C4-2B (cell line): Measurements from ENCODE around the gene DNASE1.

Source experiments
- H3K27ac ChIP-seq: fragments of 450-650 bp; 2 replicates; pipeline ENCODE4 v1.5.1; 2017
- ZFX ChIP-seq: fragments of 450-650 bp; IDR thresholded peaks from 2 replicates; pipeline ENCODE4 v1.6.1; 2017
- TF ChIP-seq, protein P1 (sequence below): fragments of 450-650 bp; conservative IDR thresholded peaks from 2 replicates; pipeline ENCODE4 v1.5.1; 2017; ENCODE audit warnings: mild to moderate bottlenecking

The DNASE1 gene

DNA sequence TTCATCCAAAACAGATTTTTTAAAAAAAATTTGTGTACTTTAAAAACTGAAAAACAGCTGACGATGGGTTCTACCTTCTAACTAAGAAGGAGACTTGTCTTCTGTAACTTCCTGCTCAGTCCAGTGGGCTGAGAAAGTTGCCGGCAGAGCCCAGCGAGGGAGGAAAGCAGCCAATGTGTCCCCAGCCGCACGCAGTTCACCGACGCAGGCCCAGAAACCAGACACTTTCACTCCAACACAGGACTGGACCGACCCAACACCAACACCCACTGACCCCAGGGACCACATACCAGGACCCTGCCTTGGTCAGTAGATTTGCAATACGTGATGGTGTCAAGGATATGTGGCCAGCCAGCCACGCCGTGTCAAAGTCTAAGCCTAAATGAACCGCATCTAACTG, 37.3 kb downstream of the DNASE1 start:
- no peak overlapping the region for H3K27ac ChIP-seq
- no peak for TF ChIP-seq ZFX
- TF ChIP-seq, protein P1, sequence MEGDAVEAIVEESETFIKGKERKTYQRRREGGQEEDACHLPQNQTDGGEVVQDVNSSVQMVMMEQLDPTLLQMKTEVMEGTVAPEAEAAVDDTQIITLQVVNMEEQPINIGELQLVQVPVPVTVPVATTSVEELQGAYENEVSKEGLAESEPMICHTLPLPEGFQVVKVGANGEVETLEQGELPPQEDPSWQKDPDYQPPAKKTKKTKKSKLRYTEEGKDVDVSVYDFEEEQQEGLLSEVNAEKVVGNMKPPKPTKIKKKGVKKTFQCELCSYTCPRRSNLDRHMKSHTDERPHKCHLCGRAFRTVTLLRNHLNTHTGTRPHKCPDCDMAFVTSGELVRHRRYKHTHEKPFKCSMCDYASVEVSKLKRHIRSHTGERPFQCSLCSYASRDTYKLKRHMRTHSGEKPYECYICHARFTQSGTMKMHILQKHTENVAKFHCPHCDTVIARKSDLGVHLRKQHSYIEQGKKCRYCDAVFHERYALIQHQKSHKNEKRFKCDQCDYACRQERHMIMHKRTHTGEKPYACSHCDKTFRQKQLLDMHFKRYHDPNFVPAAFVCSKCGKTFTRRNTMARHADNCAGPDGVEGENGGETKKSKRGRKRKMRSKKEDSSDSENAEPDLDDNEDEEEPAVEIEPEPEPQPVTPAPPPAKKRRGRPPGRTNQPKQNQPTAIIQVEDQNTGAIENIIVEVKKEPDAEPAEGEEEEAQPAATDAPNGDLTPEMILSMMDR = no peak

GRCh38 chr16:3694051-3694450, 39.6 kb downstream of the DNASE1 start:
- H3K27ac ChIP-seq = no peak overlapping the region
- TF ChIP-seq ZFX = no peak
- TF ChIP-seq, protein P1 = no peak

DNA sequence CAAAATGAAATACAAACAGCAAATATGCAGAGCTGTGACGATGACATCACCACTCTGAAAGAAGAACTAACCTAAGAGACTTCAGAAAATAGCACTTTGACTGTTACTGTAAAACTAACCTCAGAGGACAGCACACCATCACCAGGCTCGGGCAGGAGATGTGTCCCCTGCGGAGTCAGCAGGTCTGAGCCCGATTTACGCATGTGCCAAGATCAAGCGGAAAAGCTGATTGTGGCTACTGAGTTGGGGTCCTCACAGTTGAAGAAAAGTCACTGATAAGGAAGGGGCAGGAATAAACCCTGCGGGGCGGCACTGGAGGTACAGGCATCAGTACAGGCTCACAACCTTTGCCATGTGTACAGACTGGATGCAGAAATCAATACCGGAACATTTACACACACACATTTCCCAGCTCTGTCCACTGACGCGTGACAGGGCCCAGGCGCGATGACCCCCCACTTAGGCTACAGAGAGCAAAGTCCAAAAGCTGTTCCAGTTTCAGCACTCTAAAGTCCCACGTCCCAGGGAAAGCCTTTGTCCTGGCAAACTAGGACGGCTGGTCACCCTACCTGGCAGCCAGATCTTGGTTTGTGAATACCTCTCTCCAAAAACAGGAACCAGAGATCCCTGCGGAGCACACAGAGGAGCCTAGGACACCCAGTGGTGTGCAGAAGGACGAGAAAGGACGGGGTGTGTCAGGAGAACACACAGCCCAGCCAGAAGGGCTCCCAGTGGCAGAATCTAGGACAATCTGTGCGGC, 41.3 kb downstream of the DNASE1 start:
- TF ChIP-seq ZFX = no peak
- TF ChIP-seq, protein P1 = no peak

GRCh38 chr16:3696425-3697218, 42.1 kb downstream of the DNASE1 start:
- H3K27ac ChIP-seq = peak overlapping the region; percentile 16; the same call in 1 of the 2 replicates
- TF ChIP-seq, protein P1 = no peak
- no peak for TF ChIP-seq ZFX

More for the DNA sequence above, 41.3 kb downstream of the DNASE1 start:
- peak overlapping the region; percentile 16 for H3K27ac ChIP-seq

DNA sequence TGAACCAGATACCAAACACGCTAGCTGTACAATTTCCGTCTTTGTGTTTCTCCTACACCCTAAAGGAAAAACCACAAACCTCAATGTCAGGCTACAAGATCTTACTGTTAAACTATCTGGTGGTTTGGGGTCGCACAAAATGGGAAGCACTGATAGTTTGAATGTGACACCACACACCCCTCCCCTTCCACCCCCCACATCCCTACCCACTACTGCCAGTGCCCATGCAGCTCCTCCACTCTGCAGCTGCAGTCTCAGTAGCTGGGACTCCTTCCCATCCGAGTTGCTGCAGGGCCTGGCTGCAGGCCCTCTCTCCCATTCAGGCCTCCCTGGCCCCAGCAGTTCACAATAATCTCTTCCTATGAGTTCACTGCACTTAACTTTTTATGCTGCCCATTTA, 44.5 kb downstream of the DNASE1 start:
- no peak for TF ChIP-seq ZFX
- TF ChIP-seq, protein P1 = no peak

GRCh38 chr16:3701531-3701930, 47.0 kb downstream of the DNASE1 start:
- no peak overlapping the region for H3K27ac ChIP-seq
- TF ChIP-seq, protein P1 = no peak
- no peak for TF ChIP-seq ZFX

More for the DNA sequence above, 44.5 kb downstream of the DNASE1 start:
- no peak overlapping the region for H3K27ac ChIP-seq

DNA sequence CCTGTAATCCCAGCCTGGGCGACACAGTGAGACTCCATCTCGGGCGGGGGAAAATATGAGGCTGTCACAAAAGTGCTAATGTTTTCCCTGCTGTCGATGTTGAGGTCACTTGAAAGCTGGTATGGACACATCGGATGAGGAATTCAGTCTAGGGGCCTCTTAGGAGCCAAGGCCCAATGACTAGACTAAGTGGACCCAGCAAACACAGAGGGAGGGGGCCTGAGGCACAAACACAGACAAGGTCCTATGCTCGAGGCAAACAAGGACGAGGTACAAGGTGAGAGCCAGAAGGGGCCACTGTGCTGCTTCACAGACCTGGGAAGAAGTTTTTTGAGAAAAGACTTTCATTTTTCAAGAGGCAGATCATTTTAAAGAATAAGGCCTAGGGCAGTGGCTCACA, 47.6 kb downstream of the DNASE1 start:
- H3K27ac ChIP-seq = no peak overlapping the region
- TF ChIP-seq, protein P1 = no peak
- no peak for TF ChIP-seq ZFX
